Lower leg skin (tissue), 4 donors: ENCODE measurements around the gene REG4. TPM values are rescaled to one million over a fixed set of nuclear protein-coding genes. Genes with fewer than 3 reads are reported as not detected.
"Not testable (repeated sequence)": the region's sequence is repeated elsewhere in the genome, so short reads cannot be mapped to it uniquely, and the experiment has no call there.

Source experiments
- DNase-seq, 2 donors: peaks; one replicate each; pipeline ENCODE4 v3.0.0-alpha.2; 2019; ENCODE audit warnings: low spot score in 2 of 2
- H3K4me3 ChIP-seq: fragments of 200-600 bp; sonication (generic); 2 replicates; pipeline ENCODE4 v1.5.1; 2017; ENCODE audit warnings: mild to moderate bottlenecking, low read depth; ENCODE audit not compliant: poor library complexity, severe bottlenecking
- CTCF ChIP-seq, 3 donors: fragments of 450-650 bp; IDR thresholded peaks; one replicate each; pipeline ENCODE4 v1.5.1; 2016; ENCODE audit warnings: antibody characterized with exemption in 3 of 3, mild to moderate bottlenecking in 3 of 3, moderate library complexity in 2 of 3
- POLR2A ChIP-seq, 2 donors: fragments of 450-650 bp; IDR thresholded peaks; one replicate each; pipeline ENCODE4 v1.6.1; 2016 to 2017; ENCODE audit warnings: antibody characterized with exemption in 2 of 2, mild to moderate bottlenecking in 1 of 2, moderate library complexity in 1 of 2
- WGBS, 2 donors: methylation state at CpG; one replicate each; pipeline ENCODE4 v1.1.5; 2018; 5-methylcytosine and 5-hydroxymethylcytosine counted together
- intact Hi-C: fragments of 100-400 bp; cut with DNase I; formaldehyde crosslinking; loops from one replicate; pipeline ENCODE4 v1.15.0; 2023; ENCODE audit warnings: low total_unique reads
- total RNA-seq, 4 donors: library from RNA; depleted of rRNA; stranded (reverse); fragments of >200 nt; gene quantifications; one replicate each; pipeline ENCODE4 v1.1.0, GENCODE V29; 2016

The REG4 gene
- total RNA-seq = not detected

DNA sequence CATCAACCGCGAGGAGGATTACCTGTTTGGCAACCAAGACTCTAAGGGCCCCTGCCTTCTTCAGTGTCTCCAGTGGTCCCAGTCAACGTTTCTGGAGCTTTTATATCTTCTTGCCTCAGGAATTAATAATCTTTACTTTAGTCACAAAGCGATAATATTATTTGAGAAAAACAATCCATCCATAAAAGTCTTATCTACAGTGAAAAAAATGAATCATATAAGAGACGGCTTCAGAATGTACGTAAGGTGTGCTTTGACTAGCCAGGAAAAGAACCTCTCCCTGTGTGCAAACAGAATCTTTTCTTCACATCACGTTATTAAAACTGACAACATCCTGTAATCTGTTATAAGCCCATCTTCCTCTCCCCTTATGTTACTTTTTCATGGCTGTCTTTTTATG is at the start of gene REG4:
Gene REG4 (minus strand): TSS at position 74 of the 400 bp plus-strand sequence. CDS start 2,691 bp downstream, outside the sequence.
- TF ChIP-seq POLR2A (IDR thresholded peaks at IDR 0.05) (no peak), CTCF (IDR thresholded peaks at IDR 0.05) (no peak)
- 77 to 79% methylated on average over 7 of the region's 7 CpGs for WGBS, 2 donors
- no peak within 1 kb of the TSS for H3K4me3 ChIP-seq
- intact Hi-C loops = no loop called here
- no peak for DNase-seq

DNA sequence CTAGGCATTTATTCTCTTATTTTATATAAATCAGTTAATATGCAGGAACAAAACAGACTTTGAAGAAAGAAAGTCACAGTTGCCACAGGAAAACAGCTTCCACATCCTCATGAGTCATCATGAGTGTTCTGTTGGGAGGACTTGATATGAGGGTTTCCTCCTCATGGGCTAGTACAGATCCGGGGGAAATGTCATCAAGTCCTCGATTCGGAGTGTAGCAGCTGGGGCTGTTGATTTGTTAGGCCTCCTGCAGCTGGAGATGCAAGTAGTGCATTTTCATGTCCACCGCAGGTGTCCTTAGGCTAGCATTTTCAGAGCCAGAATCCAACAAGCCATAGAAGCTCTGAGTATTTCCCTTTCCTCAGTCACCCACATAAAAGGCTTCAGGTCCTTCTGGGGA is 48.4 kb upstream of the REG4 start:
- WGBS, 2 donors = 53 to 67% methylated on average over 4 of the region's 4 CpGs
- intact Hi-C loops = no loop called here
- no peak overlapping the region for H3K4me3 ChIP-seq
- DNase-seq = no peak
- no peak for TF ChIP-seq CTCF (IDR thresholded peaks at IDR 0.05)
- no peak for TF ChIP-seq POLR2A (IDR thresholded peaks at IDR 0.05)

GRCh38 chr1:119858556-119859214 is 47.4 kb upstream of the REG4 start:
- H3K4me3 ChIP-seq, intact Hi-C loops, DNase-seq: not testable (repeated sequence)
- WGBS, 2 donors = 70 to 80% methylated on average over 4 of the region's 4 CpGs

DNA sequence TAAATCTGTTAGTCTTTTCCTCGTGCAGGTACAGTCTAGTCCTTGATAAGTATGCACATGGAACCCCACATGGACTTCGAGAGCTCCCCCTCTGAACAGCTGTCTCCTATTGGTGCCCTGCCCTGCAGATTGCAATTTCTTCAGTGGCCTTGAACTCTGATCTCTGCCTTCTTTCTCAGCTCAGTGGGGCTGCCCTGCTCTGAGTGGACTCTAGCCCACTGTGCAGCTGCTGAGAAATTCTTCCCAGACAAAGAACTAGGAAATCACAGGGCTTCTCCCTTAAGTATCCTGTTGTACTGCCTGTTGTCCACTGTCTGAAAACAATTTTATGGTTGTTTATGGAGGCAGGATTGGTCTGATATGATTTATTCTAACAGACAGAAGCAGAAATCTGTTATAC is 46.9 kb upstream of the REG4 start:
- TF ChIP-seq POLR2A (IDR thresholded peaks at IDR 0.05) = no peak
- TF ChIP-seq CTCF (IDR thresholded peaks at IDR 0.05) = no peak
- intact Hi-C loops = no loop called here
- no peak overlapping the region for H3K4me3 ChIP-seq
- DNase-seq = no peak
- WGBS, 2 donors = 88 to 97% methylated on average over 2 of the region's 2 CpGs

GRCh38 chr1:119853155-119853554 is 41.9 kb upstream of the REG4 start:
- WGBS, 2 donors = 93 to 94% methylated on average over 21 to 23 of the region's 23 CpGs

DNA sequence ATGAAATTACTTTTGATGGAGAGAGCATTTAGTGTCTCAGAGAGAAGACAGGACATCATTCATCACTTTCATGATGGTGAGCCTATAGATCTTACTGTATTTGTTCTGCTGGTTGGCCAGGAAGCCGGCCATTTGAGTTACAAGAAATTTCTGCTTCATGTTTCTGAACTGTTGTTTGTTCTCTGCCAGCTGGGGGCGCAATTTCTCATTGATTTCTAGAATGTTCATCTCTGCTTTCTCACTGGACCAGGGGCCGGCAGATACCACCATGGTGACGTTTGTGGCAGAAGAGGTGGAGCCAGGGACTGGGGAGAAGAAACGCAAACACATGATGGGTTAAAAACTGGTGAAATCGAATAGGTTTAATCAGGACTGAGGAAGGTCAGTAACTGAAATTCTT is 32.9 kb upstream of the REG4 start:
- not testable (repeated sequence) for DNase-seq
- 69% methylated on average over 6 of the region's 6 CpGs for WGBS, 2 donors

More at GRCh38 chr1:119853155-119853554, 41.9 kb upstream of the REG4 start:
- intact Hi-C loops = no loop called here
- DNase-seq = no peak
- H3K4me3 ChIP-seq = no peak overlapping the region
- TF ChIP-seq CTCF (IDR thresholded peaks at IDR 0.05) (no peak), POLR2A (IDR thresholded peaks at IDR 0.05) (no peak)

DNA sequence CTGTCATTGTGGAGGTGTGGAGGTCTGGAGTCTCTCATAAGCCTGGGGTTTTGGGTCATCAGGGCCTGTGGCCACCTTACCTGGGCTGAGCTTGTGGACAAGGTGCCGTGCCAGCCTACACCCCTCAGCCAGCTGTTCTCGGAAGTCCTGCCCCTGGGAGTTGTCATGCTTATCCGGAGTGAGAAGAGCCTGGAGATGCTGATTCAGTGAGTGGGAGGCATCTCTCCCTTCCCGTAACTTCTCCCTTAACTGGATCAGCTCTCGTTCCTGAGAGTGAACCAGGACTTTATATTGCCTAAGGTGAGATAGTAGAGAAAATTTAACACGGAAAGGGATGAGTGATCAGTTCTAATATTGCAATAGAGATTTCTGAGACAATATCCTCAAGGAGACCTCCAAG is 30.0 kb upstream of the REG4 start:
- intact Hi-C loops = no loop called here
- no peak for DNase-seq
- 90 to 91% methylated on average over 6 of the region's 6 CpGs for WGBS, 2 donors
- H3K4me3 ChIP-seq = no peak overlapping the region
- TF ChIP-seq CTCF (IDR thresholded peaks at IDR 0.05) = no peak
- no peak for TF ChIP-seq POLR2A (IDR thresholded peaks at IDR 0.05)

More for the DNA sequence above, 32.9 kb upstream of the REG4 start:
- intact Hi-C loops, H3K4me3 ChIP-seq: not testable (repeated sequence)
